Measurements from ENCODE around the gene TRIM40.

Gene TRIM40

DNA sequence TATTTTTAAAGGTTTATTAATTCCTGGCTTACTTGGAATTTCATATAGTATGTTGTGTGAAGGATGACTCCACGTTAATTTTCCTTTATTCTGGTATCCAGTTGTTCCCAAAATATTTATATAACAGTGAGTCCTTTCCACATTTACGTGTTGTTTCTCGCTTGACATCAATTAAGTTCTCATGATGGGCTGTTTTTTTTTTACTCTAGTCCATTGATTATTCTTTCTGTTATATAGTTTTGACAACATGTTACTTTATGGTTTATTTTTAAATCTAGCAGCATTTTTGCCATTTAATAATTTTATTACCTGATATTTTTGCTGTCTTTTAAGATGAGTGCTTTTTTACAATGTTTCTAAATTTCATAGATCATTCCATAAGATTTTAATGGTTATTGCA is 6.7 kb downstream of the TRIM40 start:
- FAIRE-seq, result no peak
- TF ChIP-seq POLR2A (IDR thresholded peaks at IDR 0.05; ENCODE audit: low read depth, low read length), result no peak
- DNase-seq (ENCODE audit: insufficient read length), result no peak

DNA sequence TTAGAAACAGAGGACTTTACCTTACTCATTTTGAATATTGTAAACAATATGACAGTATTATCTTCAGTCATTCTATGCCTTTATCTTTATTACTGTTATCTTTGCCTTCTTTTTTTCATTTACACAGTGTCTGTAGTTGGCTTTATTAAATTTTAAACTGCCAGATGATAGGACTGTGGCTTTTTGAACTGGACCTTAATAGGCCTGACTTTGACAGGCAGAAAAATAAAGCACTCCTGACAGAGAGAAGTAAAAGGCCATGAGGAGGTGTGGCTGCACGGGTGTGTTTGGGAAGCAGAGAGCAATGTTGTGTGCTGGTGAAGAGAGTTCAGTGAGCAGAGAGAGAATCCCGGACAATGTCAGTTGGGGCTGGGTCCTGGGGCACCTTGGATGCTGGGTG is 7.8 kb downstream of the TRIM40 start:
- TF ChIP-seq TAF1 (IDR thresholded peaks at IDR 0.05; ENCODE audit: borderline replicate concordance, low read depth, low read length) (no peak), POLR2A (IDR thresholded peaks at IDR 0.05; ENCODE audit: low read depth, low read length) (no peak), POLR2AphosphoS5 (IDR thresholded peaks at IDR 0.05; ENCODE audit: low read depth, low read length) (no peak)
- no peak for FAIRE-seq
- DNase-seq (ENCODE audit: insufficient read length), result no peak

DNA sequence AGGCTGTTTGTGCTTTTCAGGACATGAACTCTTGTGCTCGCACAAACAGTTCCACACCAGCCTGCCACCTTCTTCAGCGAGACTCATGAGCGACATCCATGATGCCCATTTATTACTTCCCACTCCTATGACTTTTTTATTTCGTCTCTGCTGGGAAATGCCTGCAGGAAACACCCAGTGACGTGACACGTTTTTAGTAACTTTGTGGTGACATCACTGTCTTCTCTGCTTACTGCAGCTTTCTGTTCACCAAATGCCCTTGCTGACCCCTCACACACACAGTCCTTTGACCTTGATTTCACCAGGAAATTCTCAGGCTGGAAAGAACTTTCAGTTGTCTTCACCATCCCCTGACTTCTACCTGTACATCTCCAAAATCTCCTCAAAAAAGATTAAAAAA is 8.9 kb downstream of the TRIM40 start:
- FAIRE-seq, result no peak
- DNase-seq (ENCODE audit: insufficient read length), result no peak
- no peak for TF ChIP-seq TAF1 (IDR thresholded peaks at IDR 0.05; ENCODE audit: borderline replicate concordance, low read depth, low read length)
- no peak for TF ChIP-seq POLR2A (IDR thresholded peaks at IDR 0.05; ENCODE audit: low read depth, low read length)
- no peak for TF ChIP-seq POLR2AphosphoS5 (IDR thresholded peaks at IDR 0.05; ENCODE audit: low read depth, low read length)

DNA sequence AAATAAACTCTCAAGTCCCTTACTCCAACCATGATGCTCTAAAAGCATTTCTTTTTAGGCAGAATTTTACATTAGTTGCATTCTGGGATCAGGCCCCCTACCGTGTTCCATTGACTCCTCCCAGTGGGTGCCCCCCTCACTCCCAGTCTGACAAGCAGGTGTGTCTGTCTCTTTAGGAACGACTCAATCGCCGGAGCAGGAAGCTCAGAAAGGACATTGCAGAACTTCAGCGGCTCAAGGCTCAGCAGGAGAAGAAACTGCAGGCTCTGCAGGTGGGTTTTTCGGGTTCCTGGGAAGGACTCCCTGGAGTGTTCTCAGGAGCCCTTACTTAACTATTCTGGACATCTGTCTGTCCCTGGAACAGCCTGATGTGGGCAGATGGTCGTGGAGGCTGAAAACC is 9.9 kb downstream of the TRIM40 start:
- TF ChIP-seq POLR2A (IDR thresholded peaks at IDR 0.05; ENCODE audit: low read depth, low read length), result no peak
- no peak for TF ChIP-seq TAF1 (IDR thresholded peaks at IDR 0.05; ENCODE audit: borderline replicate concordance, low read depth, low read length)
- no peak for TF ChIP-seq POLR2AphosphoS5 (IDR thresholded peaks at IDR 0.05; ENCODE audit: low read depth, low read length)
- FAIRE-seq, result no peak

DNA sequence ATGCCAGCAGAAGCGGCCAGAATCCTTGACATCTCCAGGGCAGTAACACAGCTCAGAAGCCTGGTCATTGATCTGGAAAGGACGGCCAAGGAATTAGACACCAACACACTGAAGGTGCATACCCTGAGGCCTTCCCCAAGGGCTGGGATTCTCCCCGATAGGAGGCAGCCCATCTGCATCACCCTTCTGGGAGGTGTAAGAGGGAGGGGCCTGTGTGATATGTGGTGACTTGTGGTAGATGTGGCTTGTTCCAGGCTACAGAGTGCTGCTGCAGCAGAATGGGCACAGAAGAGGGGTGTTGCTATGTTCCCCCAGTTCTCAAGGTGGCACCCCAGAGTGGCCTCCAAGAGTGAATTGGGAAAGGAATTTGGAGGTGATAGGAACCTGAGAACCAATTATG is 11.2 kb downstream of the TRIM40 start:
- DNase-seq (ENCODE audit: insufficient read length) (no peak), FAIRE-seq (no peak)

More for the DNA sequence above, 9.9 kb downstream of the TRIM40 start:
- no peak for DNase-seq (ENCODE audit: insufficient read length)

DNA sequence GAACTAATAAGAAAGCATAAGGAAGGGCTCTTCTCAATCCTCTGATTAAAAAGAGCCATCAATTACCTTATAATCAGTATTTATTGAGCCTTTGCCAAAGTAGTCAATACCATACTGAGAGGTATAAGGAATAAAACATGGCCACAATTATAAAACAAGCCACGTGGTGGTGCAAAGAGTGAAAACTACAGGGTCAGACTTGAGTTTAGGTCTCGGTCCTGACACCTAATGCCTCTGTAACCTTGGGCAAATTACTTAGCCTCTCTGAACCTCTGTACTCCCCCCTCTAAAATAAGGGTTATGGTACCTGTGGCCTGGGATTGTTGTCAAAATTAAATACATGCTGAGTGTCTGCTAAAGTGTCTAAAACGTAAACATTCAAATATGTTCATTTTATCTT is 13.3 kb downstream of the TRIM40 start:
- no peak for DNase-seq (ENCODE audit: insufficient read length)

More for the DNA sequence above, 11.2 kb downstream of the TRIM40 start:
- TF ChIP-seq POLR2A (IDR thresholded peaks at IDR 0.05; ENCODE audit: low read depth, low read length) (no peak), POLR2AphosphoS5 (IDR thresholded peaks at IDR 0.05; ENCODE audit: low read depth, low read length) (no peak), TAF1 (IDR thresholded peaks at IDR 0.05; ENCODE audit: borderline replicate concordance, low read depth, low read length) (no peak)

DNA sequence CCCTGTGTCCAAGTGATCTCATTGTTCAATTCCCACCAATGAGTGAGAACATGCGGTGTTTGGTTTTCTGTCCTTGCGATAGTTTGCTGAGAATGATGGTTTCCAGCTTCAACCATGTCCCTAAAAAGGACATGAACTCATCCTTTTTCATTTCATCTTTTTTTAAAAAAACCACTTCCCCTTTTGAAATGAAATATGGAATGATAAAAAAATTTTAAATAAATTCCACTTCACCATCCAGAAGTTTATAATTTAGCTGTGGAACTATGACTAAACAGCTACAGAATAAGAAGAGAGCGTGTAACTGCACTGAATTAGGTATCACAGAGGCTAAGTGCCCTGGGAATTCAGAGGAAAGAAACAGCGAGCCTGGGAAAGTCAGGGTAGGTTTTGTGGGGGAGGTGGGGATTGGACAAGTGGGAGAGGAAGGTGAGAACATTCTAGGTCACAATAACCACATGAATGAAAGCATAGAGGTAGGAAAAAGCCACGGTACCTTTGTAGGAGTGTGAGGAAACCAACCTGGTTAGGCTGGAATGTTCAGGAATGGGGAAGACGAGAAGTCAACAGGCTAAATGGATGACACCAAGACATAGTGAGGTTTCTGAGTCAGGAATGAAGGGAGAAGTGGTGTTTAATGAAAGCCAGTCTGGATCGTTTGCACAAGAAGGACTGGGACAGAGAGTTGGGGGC is 14.1 kb downstream of the TRIM40 start:
- no peak for DNase-seq (ENCODE audit: insufficient read length)
- TF ChIP-seq TAF1 (IDR thresholded peaks at IDR 0.05; ENCODE audit: borderline replicate concordance, low read depth, low read length) (no peak), POLR2A (IDR thresholded peaks at IDR 0.05; ENCODE audit: low read depth, low read length) (no peak), POLR2AphosphoS5 (IDR thresholded peaks at IDR 0.05; ENCODE audit: low read depth, low read length) (no peak)
- FAIRE-seq, result no peak

More for the DNA sequence above, 13.3 kb downstream of the TRIM40 start:
- no peak for FAIRE-seq
- TF ChIP-seq TAF1 (IDR thresholded peaks at IDR 0.05; ENCODE audit: borderline replicate concordance, low read depth, low read length) (no peak), POLR2AphosphoS5 (IDR thresholded peaks at IDR 0.05; ENCODE audit: low read depth, low read length) (no peak), POLR2A (IDR thresholded peaks at IDR 0.05; ENCODE audit: low read depth, low read length) (no peak)

DNA sequence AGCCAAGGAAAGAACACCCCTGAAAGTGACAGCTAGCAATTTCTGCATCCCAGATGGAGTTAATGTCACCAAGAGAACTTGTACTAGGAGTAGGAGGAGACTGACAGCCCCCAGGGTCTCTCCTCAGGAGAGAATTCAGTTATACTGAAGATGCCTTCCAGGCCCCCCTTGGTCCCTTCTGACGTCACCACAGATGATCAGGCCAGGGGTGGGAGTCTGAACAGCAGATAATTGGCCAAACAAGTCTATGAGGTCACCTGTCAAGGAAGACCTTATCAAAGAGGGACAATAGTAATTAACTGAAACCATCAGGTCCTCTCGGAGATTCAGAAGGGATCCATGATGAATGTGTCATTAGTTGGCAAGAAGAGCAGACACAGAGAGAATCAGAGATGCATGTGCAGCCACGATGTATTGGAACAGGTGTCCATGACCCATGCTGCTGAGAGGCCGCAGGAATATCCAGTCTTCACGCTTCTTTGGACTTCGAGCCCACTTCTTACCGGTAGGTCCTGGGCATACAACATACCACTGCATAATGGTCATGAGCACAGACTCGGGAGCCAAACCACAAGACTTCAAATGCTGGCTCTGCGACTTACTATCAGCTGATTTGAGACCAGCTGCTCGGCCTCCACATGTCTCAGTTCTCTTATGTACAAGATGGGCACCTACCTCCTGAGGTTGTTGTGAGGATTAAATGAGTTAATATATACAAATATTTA is 14.9 kb downstream of the TRIM40 start:
- no peak for FAIRE-seq
- no peak for DNase-seq (ENCODE audit: insufficient read length)
- no peak for TF ChIP-seq POLR2A (IDR thresholded peaks at IDR 0.05; ENCODE audit: low read depth, low read length)
- TF ChIP-seq POLR2AphosphoS5 (IDR thresholded peaks at IDR 0.05; ENCODE audit: low read depth, low read length), result no peak
- no peak for TF ChIP-seq TAF1 (IDR thresholded peaks at IDR 0.05; ENCODE audit: borderline replicate concordance, low read depth, low read length)

DNA sequence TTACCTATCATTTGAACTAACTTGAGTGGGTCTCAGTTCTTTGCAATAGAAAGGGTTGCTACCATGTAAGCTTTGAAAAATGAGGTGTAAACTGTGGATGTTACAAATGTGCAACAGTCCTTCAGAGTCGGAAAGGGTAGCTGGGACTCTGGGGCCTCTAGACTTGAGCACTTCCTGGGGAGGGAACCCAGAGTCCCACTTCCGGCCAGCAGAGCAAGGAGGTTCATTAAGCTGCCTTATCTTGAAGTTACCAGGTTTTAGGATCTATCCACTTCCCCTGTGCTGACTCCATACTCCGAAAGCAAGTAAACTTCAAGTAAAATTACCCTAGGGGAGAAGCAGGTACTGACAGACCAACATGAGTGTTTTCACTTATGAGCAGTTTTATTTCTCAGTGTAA is 15.6 kb downstream of the TRIM40 start:
- TF ChIP-seq POLR2A (IDR thresholded peaks at IDR 0.05; ENCODE audit: low read depth, low read length), result no peak
- no peak for TF ChIP-seq POLR2AphosphoS5 (IDR thresholded peaks at IDR 0.05; ENCODE audit: low read depth, low read length)
- no peak for TF ChIP-seq TAF1 (IDR thresholded peaks at IDR 0.05; ENCODE audit: borderline replicate concordance, low read depth, low read length)
- FAIRE-seq, result no peak
- no peak for DNase-seq (ENCODE audit: insufficient read length)

DNA sequence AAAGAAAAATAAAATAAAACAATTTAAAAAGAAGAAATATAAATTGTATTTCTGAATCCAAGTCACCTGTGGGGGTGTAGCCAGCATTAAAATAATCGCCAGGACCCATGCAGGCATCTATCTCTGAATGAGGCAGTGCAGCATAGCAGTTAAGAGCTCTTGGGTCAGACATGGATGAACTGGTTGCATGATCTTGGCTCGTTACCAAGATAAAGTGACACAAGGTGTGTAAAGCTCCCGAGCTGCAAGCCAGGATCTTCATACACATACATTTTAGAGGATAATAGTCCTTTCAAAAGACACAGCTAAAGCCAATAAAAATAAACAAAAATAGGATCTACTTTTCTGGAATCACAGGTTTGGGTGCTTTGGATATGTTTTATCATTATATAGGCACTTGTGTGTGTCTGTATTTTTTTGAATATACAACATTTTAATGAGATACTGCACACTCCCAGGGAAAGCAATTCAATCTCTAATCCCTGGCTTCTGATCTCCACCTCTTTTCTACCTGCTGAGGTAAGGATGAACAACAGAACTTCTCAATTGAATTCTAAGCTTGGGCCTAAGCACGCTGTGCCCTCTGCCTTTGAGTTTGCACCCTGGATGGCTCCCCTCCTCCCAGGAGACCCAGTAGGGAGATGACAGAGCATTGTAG is 16.2 kb downstream of the TRIM40 start:
- no peak for FAIRE-seq
- DNase-seq (ENCODE audit: insufficient read length), result no peak
- TF ChIP-seq POLR2A (IDR thresholded peaks at IDR 0.05; ENCODE audit: low read depth, low read length) (no peak), POLR2AphosphoS5 (IDR thresholded peaks at IDR 0.05; ENCODE audit: low read depth, low read length) (no peak), TAF1 (IDR thresholded peaks at IDR 0.05; ENCODE audit: borderline replicate concordance, low read depth, low read length) (no peak)

DNA sequence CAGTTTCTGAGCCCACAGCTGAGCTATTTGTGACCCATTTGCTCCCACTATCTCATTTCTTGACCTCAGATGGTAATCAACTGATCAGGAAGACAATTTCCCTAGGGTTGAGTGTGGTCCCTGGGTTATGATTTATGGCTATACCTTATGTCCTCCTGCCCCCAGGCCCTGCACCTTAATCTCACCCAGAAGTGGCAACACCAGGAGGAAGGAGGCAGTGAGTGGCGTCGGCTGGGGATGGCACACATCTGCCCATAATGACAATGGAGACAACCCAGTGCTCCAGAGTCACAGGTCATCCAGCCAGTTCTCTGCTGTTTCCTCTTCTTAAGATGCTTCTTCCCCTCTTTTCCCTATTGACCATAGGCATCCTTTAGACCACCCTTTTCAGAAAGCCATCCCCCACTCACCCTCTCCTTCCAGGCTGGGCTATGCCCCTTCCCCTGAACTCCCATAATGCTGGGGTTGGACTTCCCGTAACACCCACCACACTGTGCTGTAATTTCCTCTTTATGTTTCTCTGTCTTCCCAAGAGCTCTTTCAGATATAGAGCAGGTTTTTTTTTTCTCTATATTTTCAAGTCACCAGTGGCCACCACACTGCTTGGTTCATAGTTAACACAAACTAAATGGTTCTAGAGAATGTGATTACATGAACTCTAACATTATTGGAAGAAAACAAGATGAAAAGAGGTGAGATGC is 17.1 kb downstream of the TRIM40 start:
- TF ChIP-seq POLR2AphosphoS5 (IDR thresholded peaks at IDR 0.05; ENCODE audit: low read depth, low read length) (no peak), TAF1 (IDR thresholded peaks at IDR 0.05; ENCODE audit: borderline replicate concordance, low read depth, low read length) (no peak), POLR2A (IDR thresholded peaks at IDR 0.05; ENCODE audit: low read depth, low read length) (no peak)
- FAIRE-seq, result no peak
- DNase-seq (ENCODE audit: insufficient read length), result no peak

Data from GM12892 (cell line).